Endodermal cell (in vitro differentiated cells): ENCODE results near the gene MAPK8. TPM values are rescaled to one million over a fixed set of nuclear protein-coding genes. Genes with fewer than 3 reads are reported as not detected.

ENCODE experiments used
- DNase-seq: peaks from one replicate; pipeline ENCODE4 v3.0.0-alpha.2; 2017
- H3K27ac ChIP-seq: 2 replicates; pipeline ENCODE4 v1.5.1; 2013; ENCODE audit warnings: mild to moderate bottlenecking, low read depth, low read length, moderate library complexity
- H3K27me3 ChIP-seq: 2 replicates; pipeline ENCODE4 v1.6.1; 2013; ENCODE audit warnings: mild to moderate bottlenecking, low read length, moderate library complexity; ENCODE audit not compliant: insufficient read depth, control insufficient read depth, poor library complexity, severe bottlenecking
- H3K36me3 ChIP-seq: 2 replicates; pipeline ENCODE4 v1.7.0; 2013; ENCODE audit warnings: mild to moderate bottlenecking, low read length, moderate library complexity; ENCODE audit not compliant: control insufficient read depth, insufficient read depth
- H3K4me1 ChIP-seq: one replicate; pipeline ENCODE4 v1.7.0; 2013; ENCODE audit warnings: low read length; ENCODE audit not compliant: control insufficient read depth, insufficient read depth
- H3K4me3 ChIP-seq: 2 replicates; pipeline ENCODE4 v1.5.1; 2013; ENCODE audit warnings: mild to moderate bottlenecking, low read length, moderate library complexity
- H3K9ac ChIP-seq: 2 replicates; pipeline ENCODE4 v1.6.1; 2013; ENCODE audit warnings: mild to moderate bottlenecking, low read length, moderate library complexity; ENCODE audit not compliant: poor library complexity, severe bottlenecking; ENCODE audit errors: extremely low read depth
- H3K9me3 ChIP-seq: 2 replicates; pipeline ENCODE4 v1.6.1; 2013; ENCODE audit warnings: mild to moderate bottlenecking, low read length, moderate library complexity; ENCODE audit not compliant: control insufficient read depth
- H3K27ac Mint-ChIP-seq: 2 replicates; pipeline ENCODE4 v1.8.0; 2020; ENCODE audit warnings: mixed read lengths
- H3K27me3 Mint-ChIP-seq: 2 replicates; pipeline ENCODE4 v1.8.0; 2021; ENCODE audit warnings: mild to moderate bottlenecking, mixed read lengths; ENCODE audit not compliant: insufficient read depth
- H3K36me3 Mint-ChIP-seq: 2 replicates; pipeline ENCODE4 v1.8.0; 2020; ENCODE audit warnings: low read depth, mixed read lengths
- H3K4me1 Mint-ChIP-seq: 2 replicates; pipeline ENCODE4 v1.8.0; 2020; ENCODE audit warnings: mixed read lengths
- H3K4me3 Mint-ChIP-seq: 2 replicates; pipeline ENCODE4 v1.8.0; 2020; ENCODE audit warnings: mild to moderate bottlenecking, moderate library complexity, mixed read lengths
- H3K9me3 Mint-ChIP-seq: 2 replicates; pipeline ENCODE4 v1.8.0; 2020; ENCODE audit warnings: mild to moderate bottlenecking, mixed read lengths
- WGBS, 2 experiments: methylation state at CpG; one replicate each; pipeline versions ENCODE4 v1.1.5 to v1.1.7; 2013; ENCODE audit warnings: missing lambda C conversion rate in 2 of 2, mixed read lengths in 1 of 2; ENCODE audit not compliant: insufficient coverage in 1 of 2, insufficient read length in 1 of 2; 5-methylcytosine and 5-hydroxymethylcytosine counted together
- total RNA-seq, 2 donors: library from RNA; stranded (reverse); fragmentation: NEBNext Ultra II Directional in 1 of 2; extraction: Animal tissue kit (Norgen Biotek cat#: 25700) in 1 of 2; gene quantifications; 2 replicates in 1 of 2; 3 replicates in 1 of 2; pipeline ENCODE4 v1.2.1, GENCODE V29; 2021
- TF ChIP-seq, protein P1 (sequence below): fragments of 200-600 bp; sonication (generic); conservative IDR thresholded peaks from 2 replicates; pipeline ENCODE4 v1.5.0; 2021; ENCODE audit warnings: antibody characterized with exemption, mild to moderate bottlenecking

Gene MAPK8
- total RNA-seq, 2 donors from 2014 or later, result 84.2 to 146 TPM

DNA sequence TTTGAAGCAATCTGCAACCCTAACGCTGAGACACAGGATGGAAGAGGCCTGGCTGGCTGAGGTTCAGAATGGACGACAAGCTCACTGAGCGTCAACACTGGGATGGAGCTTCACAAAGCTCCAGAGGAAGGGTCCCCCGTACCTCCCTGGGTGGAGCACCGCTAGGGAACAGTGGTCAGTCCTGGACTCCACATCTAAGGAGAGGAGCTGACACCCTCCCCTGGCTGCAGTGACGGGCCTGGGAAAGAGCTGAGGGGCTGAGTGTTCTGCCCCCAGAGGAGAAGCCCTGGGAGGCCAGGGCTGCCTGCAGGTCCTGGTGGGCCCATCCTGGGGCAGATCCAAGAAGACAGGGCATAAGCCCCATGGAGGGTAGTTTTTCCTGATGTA, 152.2 kb downstream of the MAPK8 start:
- Mint-ChIP-seq H3K27me3 (no peaks in the 10 kb centered on the region), H3K27ac (no peak overlapping the region), H3K4me1 (peaks cover 17% of the 10 kb centered on the region), H3K9me3 (peaks cover 5% of the 10 kb centered on the region), H3K4me3 (no peak overlapping the region), H3K36me3 (no peaks in the 10 kb centered on the region)
- Histone ChIP-seq H3K9me3 (peaks cover 8% of the 10 kb centered on the region), H3K4me1 (peaks cover 16% of the 10 kb centered on the region), H3K36me3 (no peaks in the 10 kb centered on the region), H3K27me3 (no peaks in the 10 kb centered on the region), H3K27ac (no peak overlapping the region), H3K9ac (no peak overlapping the region), H3K4me3 (no peak overlapping the region)
- TF ChIP-seq, protein P1, sequence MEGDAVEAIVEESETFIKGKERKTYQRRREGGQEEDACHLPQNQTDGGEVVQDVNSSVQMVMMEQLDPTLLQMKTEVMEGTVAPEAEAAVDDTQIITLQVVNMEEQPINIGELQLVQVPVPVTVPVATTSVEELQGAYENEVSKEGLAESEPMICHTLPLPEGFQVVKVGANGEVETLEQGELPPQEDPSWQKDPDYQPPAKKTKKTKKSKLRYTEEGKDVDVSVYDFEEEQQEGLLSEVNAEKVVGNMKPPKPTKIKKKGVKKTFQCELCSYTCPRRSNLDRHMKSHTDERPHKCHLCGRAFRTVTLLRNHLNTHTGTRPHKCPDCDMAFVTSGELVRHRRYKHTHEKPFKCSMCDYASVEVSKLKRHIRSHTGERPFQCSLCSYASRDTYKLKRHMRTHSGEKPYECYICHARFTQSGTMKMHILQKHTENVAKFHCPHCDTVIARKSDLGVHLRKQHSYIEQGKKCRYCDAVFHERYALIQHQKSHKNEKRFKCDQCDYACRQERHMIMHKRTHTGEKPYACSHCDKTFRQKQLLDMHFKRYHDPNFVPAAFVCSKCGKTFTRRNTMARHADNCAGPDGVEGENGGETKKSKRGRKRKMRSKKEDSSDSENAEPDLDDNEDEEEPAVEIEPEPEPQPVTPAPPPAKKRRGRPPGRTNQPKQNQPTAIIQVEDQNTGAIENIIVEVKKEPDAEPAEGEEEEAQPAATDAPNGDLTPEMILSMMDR, result no peak
- peak; percentile 29 for DNase-seq
- 63 to 69% methylated on average over 5 to 6 of the region's 6 CpGs for WGBS, 2 experiments

DNA sequence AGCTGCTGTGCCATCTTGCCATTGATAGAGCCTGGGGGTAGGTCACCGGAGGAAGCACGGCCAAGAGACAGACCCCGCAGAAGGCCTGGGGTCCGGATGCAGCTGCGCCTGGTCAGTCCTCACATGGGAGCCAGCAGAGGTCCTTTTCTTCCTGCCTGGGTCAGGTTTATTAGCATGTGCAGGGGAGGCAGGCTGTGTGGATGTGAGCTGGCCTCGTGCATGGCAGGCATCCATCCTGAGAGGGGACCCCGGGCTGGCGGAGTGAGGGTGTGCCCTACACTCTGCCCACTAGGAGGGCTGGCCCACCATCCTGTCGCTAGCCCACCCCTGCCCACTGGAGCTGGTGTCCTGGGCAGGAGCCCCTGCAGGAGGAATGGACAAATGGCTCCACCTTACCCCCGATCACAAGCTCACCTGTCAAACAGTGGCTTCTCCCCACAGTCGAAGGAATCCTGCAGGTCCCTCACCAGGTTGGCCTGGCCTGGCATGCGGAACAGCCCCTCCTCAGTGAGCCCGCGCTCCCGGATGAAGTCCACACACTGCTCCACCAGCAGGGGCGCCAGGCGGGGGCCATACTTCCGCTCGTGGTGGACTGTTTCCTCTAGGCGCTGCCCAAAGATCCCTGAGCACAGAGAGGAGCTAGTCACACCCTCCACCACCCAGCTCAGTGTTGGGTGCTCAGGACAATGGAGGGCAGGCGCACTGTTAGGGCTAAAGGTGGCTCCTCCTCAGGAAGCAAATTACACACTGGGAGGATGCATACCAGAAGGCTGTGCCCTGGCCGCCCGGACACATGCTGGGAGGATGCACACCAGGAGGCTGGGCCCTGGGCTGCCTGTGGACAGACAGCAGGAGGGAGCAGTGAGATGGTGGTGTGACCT, 153.0 kb downstream of the MAPK8 start:
- H3K36me3 ChIP-seq, result no peaks in the 10 kb centered on the region
- DNase-seq, result peak; percentile 81
- H3K4me1 ChIP-seq, result peaks cover 10% of the 10 kb centered on the region
- Mint-ChIP-seq H3K9me3 (peaks cover 5% of the 10 kb centered on the region), H3K27ac (no peak overlapping the region), H3K27me3 (no peaks in the 10 kb centered on the region), H3K36me3 (no peaks in the 10 kb centered on the region), H3K4me1 (peaks cover 14% of the 10 kb centered on the region), H3K4me3 (no peak overlapping the region)
- no peak overlapping the region for H3K9ac ChIP-seq
- peaks cover 8% of the 10 kb centered on the region for H3K9me3 ChIP-seq
- TF ChIP-seq, protein P1, result peak; percentile 60
- no peak overlapping the region for H3K4me3 ChIP-seq
- H3K27me3 ChIP-seq, result no peaks in the 10 kb centered on the region
- H3K27ac ChIP-seq, result no peak overlapping the region
- WGBS, 2 experiments, result 89 to 91% methylated on average over 9 to 23 of the region's 23 CpGs

DNA sequence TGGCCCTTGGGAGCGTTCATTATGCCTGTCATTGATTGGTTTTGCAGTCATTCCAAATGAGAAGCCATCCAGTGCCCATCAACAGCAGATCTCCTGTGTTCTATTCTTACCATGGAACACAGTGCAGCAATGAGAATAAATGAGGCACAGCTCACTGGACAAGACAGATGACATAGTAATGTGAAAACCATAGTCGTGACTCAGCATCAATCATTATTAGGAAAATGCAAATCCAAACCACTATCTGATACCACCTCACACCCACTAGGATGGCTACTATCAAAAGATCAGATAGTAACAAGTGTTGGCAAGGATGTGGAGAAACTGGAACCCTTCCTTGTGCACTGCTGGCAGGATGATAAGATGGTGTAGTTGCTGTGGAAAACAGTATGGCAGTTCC, 153.7 kb downstream of the MAPK8 start:
- Histone ChIP-seq H3K27me3 (peaks cover 2% of the 10 kb centered on the region), H3K27ac (no peak overlapping the region), H3K9ac (no peak overlapping the region), H3K4me1 (peaks cover 3% of the 10 kb centered on the region), H3K36me3 (no peaks in the 10 kb centered on the region), H3K9me3 (peaks cover 8% of the 10 kb centered on the region), H3K4me3 (no peak overlapping the region)
- Mint-ChIP-seq H3K4me3 (no peak overlapping the region), H3K27me3 (peaks cover under 1% of the 10 kb centered on the region), H3K27ac (no peak overlapping the region), H3K9me3 (peaks cover 5% of the 10 kb centered on the region), H3K4me1 (peaks cover 8% of the 10 kb centered on the region), H3K36me3 (no peaks in the 10 kb centered on the region)
- no peak for DNase-seq
- TF ChIP-seq, protein P1, result no peak
- 80 to 92% methylated on average over 1 to 2 of the region's 2 CpGs for WGBS, 2 experiments
